AG09309 (cell line): ENCODE measurements around the gene HSD11B2.

Experiments used
- DNase-seq: peaks from one replicate; pipeline ENCODE4 v3.0.0-alpha.2; 2010; ENCODE audit warnings: low read depth
- H3K4me3 ChIP-seq: 2 replicates; pipeline ENCODE4 v1.5.1; 2011; ENCODE audit warnings: mild to moderate bottlenecking, low read depth, low read length, moderate library complexity; ENCODE audit not compliant: control insufficient read depth
- TF ChIP-seq, protein P1 (sequence below): IDR thresholded peaks from 2 replicates; pipeline ENCODE4 v1.5.1; 2011; ENCODE audit warnings: mild to moderate bottlenecking, low read depth, low read length, inconsistent platforms; ENCODE audit not compliant: insufficient read depth, control insufficient read depth; ENCODE audit errors: missing control alignments

Gene HSD11B2

DNA sequence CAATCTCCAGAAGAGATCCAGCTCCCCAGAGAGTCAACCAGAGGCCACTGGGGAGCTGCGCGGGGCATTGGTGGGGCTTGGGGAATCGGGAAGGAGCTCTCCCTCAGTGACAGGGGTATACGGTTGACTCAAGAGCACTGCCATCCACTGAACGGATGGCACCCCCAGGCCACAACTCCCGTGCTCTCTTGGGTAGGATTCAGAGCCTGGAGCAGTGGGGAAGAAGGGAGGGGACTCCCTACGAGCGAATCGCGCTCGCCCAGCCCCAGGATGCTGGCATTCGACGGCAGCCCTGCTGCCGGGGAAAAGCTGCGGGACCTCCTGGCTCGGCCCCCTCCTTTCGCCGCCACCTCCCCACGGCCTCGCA is 37.1 kb upstream of the HSD11B2 start:
- no peak for DNase-seq
- H3K4me3 ChIP-seq, result peak overlapping the region; percentile 33
- TF ChIP-seq, protein P1, sequence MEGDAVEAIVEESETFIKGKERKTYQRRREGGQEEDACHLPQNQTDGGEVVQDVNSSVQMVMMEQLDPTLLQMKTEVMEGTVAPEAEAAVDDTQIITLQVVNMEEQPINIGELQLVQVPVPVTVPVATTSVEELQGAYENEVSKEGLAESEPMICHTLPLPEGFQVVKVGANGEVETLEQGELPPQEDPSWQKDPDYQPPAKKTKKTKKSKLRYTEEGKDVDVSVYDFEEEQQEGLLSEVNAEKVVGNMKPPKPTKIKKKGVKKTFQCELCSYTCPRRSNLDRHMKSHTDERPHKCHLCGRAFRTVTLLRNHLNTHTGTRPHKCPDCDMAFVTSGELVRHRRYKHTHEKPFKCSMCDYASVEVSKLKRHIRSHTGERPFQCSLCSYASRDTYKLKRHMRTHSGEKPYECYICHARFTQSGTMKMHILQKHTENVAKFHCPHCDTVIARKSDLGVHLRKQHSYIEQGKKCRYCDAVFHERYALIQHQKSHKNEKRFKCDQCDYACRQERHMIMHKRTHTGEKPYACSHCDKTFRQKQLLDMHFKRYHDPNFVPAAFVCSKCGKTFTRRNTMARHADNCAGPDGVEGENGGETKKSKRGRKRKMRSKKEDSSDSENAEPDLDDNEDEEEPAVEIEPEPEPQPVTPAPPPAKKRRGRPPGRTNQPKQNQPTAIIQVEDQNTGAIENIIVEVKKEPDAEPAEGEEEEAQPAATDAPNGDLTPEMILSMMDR, result no peak

DNA sequence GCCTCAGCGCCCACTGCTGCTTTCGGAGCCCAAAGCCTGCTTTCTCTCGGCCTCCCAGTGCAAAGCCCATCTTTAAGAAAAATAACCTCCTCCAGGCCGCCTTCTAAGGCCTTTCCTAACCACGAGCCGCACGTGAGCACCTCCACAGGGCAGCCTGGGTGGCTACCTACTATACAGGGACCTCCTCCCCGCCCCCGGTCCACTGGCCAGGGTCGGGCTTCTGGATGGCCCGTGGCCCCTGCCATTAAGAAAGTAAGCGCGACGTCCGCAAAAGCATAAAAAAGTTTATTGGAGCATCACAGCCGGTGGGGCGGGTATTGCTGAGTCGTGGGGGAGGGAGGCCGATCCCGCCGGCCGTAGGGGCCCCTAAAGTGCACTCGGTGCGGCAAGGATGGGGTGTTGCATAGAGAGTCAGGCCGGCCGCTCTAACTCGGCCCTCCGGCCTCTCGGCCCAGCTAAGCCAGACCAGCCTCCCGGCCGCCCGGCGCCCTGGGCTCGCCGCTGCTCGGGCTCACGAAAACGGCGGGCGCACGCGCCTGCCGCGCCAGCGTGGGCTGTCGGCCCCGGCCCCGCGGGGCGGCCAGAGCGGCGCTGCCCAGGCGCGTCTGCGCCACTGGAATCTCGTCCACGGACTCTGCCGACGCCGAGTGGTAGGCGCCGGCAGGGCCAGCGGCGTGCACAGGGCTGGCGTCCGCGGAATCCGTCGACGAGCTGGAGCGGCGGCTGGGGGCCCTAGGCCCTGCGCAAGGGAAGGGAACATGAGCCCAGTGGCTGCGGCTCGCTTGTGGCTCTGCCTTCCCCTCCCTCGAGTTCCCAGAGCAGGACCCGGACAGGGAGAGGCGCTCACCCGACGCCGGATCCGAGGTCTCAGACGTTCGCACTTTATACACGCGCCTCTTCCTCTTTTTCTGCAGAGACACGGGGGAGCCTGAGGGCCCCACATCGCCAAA is 36.5 kb upstream of the HSD11B2 start:
- DNase-seq, result no peak
- no peak overlapping the region for H3K4me3 ChIP-seq
- TF ChIP-seq, protein P1, result no peak

DNA sequence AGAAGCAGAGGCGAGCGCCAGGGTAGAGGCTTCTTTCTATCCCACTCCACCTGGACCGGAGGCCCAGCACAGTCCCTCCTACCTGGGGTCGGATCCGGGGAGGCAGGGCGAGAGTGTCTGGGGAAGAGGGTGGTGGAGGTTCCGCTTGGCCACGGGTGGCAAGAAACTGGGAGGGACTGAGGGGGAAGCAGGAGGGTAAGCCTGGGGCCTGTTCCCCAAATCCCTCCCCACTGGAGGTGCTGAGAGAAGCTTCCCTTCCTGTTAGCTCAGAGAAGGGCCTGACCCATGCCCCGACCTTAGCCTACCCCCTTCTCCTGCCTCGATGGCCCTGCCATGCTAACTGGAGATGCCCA is 35.8 kb upstream of the HSD11B2 start:
- no peak for DNase-seq
- TF ChIP-seq, protein P1, result no peak
- no peak overlapping the region for H3K4me3 ChIP-seq

DNA sequence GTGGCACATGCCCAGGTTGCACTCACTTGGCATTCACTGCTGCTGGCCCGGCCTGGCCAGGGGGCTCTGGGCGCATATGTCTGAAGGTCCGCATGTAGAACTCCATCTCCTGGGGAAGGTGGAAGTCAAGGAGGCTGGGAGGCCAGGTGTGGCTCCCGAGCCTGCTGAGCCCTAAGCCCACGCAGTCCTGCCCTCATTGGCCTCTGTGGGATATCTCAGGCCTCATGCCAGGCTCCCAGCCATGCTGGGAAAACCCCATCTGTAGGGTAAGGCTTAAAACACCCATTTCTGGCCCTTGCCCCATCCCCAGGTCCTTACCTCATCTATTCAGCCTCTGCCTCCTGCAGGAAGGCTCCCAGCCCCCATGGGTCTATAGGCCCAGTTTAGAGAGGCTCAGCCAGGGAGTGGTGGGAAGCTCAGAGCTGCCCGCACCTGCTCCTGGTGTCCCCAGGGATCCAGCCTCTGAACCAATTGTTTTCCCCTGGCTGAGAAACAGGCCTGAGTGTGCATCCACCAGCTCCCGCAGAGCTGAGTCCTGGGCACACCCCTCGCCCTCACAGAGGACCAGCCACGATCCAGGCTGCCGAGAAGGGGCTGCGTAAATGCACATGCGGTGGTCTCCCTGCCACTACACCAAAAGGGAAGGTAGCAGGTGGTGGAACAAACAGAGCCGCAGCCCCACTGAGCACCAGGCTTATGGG is 35.3 kb upstream of the HSD11B2 start:
- H3K4me3 ChIP-seq, result no peak overlapping the region
- no peak for DNase-seq

DNA sequence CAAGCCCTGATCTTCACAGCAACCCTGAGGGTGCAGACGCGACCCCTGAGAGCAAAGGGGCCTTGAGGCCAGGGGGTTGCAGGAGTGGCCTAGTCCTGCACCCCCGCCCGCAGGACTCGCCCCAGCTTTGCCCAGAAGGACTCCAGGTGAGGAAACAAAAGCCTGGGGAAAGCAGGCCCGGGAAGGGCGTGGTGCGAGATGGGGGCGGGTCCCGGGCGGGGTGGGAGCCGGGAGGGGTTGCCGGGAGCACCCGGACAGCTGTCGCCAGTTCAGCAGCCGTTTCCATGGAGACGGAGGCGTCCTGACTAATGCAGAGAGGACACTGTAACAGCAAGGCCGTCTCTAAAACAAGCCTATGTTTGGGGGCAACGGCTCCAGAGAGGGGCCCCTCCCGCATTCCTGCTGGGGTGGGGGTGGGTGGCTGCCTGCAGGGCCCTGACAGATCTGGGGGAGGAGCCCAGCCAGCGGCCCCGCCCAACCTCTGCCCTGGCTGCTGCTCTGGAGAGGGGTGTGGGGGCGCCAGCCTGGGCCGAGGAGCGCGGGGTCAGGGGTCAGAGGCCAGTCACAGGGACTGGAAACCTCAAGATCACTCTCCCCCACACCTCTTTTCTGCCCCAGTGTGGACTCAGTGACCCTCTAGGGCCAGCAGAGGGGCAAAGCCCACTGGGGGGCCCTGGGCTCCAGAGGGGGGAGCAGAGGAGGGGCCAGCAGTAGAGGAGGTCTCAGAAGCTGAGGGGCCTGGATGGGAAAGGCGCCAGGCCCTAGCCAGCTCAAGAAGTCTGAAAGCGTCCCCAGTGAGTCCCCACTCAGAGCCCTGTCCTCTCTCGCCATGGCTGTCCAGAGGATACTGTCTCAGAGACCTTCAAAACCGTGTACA is 34.5 kb upstream of the HSD11B2 start:
- H3K4me3 ChIP-seq, result no peak overlapping the region
- TF ChIP-seq, protein P1, result no peak
- DNase-seq, result no peak

More for the DNA sequence above, 35.3 kb upstream of the HSD11B2 start:
- TF ChIP-seq, protein P1, result no peak
